GM23248 (cell line): ENCODE results near the gene RCAN3. TPM values are rescaled to one million over a fixed set of nuclear protein-coding genes. Genes with fewer than 3 reads are reported as not detected.
A peak's percentile ranks its signal among the peaks of the same experiment; 100 is the strongest.

Source experiments
- DNase-seq: peaks from one replicate; pipeline ENCODE4 v3.0.0-alpha.2; 2015
- H2AFZ ChIP-seq: fragments of 200-600 bp; sonication (generic); 2 replicates; pipeline ENCODE4 v1.6.1; 2016; ENCODE audit warnings: antibody characterized with exemption
- H3F3A ChIP-seq: fragments of 200-600 bp; sonication (generic); 2 replicates; pipeline ENCODE4 v1.6.1; 2016; ENCODE audit warnings: mild to moderate bottlenecking, antibody characterized with exemption, mixed run types; ENCODE audit not compliant: insufficient read depth
- H3K27ac ChIP-seq: fragments of 200-600 bp; sonication (generic); 2 replicates; pipeline ENCODE4 v1.5.1; 2016; ENCODE audit warnings: mild to moderate bottlenecking
- H3K27me3 ChIP-seq: fragments of 200-600 bp; sonication (generic); replicated peaks from 2 replicates; pipeline ENCODE4 v1.6.1; 2016; ENCODE audit warnings: mild to moderate bottlenecking; ENCODE audit not compliant: insufficient read depth
- H3K36me3 ChIP-seq: fragments of 200-600 bp; sonication (generic); 2 replicates; pipeline ENCODE4 v1.6.1; 2016; ENCODE audit warnings: low read depth, mild to moderate bottlenecking
- H3K4me1 ChIP-seq: fragments of 200-600 bp; sonication (generic); 2 replicates; pipeline ENCODE4 v1.6.1; 2016; ENCODE audit warnings: mild to moderate bottlenecking; ENCODE audit not compliant: insufficient read depth
- H3K4me2 ChIP-seq: fragments of 200-600 bp; sonication (generic); one replicate; pipeline ENCODE4 v1.6.1; 2016; ENCODE audit warnings: mild to moderate bottlenecking; ENCODE audit not compliant: unreplicated experiment
- H3K4me3 ChIP-seq: fragments of 200-600 bp; sonication (generic); 2 replicates; pipeline ENCODE4 v1.5.1; 2016; ENCODE audit warnings: mild to moderate bottlenecking
- H3K79me2 ChIP-seq: fragments of 200-600 bp; sonication (generic); 2 replicates; pipeline ENCODE4 v1.6.1; 2016; ENCODE audit warnings: mild to moderate bottlenecking; ENCODE audit not compliant: insufficient read depth
- H3K9ac ChIP-seq: fragments of 200-600 bp; sonication (generic); 2 replicates; pipeline ENCODE4 v1.6.1; 2016; ENCODE audit warnings: mild to moderate bottlenecking
- H3K9me2 ChIP-seq: fragments of 200-600 bp; sonication (generic); 2 replicates; pipeline ENCODE4 v1.6.1; 2016; ENCODE audit warnings: mixed run types, mild to moderate bottlenecking, moderate library complexity; ENCODE audit not compliant: insufficient read depth
- H3K9me3 ChIP-seq: fragments of 200-600 bp; sonication (generic); one replicate; pipeline ENCODE4 v1.6.1; 2017; ENCODE audit warnings: low read depth
- H4K20me1 ChIP-seq: fragments of 200-600 bp; sonication (generic); 2 replicates; pipeline ENCODE4 v1.6.0; 2016; ENCODE audit not compliant: insufficient read depth
- EZH2 ChIP-seq: fragments of 200-600 bp; sonication (generic); IDR thresholded peaks from 2 replicates; pipeline ENCODE4 v1.6.1; 2018; ENCODE audit warnings: antibody characterized with exemption, mild to moderate bottlenecking; ENCODE audit not compliant: insufficient read depth, poor library complexity, severe bottlenecking
- EZH2phosphoT487 ChIP-seq: fragments of 200-600 bp; sonication (generic); IDR thresholded peaks from 2 replicates; pipeline ENCODE4 v1.6.1; 2018; ENCODE audit warnings: antibody characterized with exemption, moderate library complexity, mild to moderate bottlenecking, low read depth; ENCODE audit not compliant: insufficient read depth
- WGBS, 2 experiments: methylation state at CpG; one replicate each; pipeline ENCODE4 v1.1.6; 2015 to 2017; ENCODE audit warnings: low lambda C conversion rate in 2 of 2, low coverage in 1 of 2; ENCODE audit errors: missing lambda C conversion rate in 2 of 2; 5-methylcytosine and 5-hydroxymethylcytosine counted together
- in situ Hi-C: fragments of 300-500 bp; cut with MboI; formaldehyde crosslinking; loops from 2 replicates; pipeline ENCODE4 v1.15.0; 2020
- polyA plus RNA-seq: library from polyadenylated mRNA; unstranded; fragments of >200 nt; fragmentation: Nextera tagmentation; extraction: Ambion mirVana; gene quantifications from 2 replicates; pipeline ENCODE4 v1.2.1, GENCODE V29; 2016
- total RNA-seq: library from RNA; depleted of rRNA; stranded (reverse); fragments of >200 nt; shearing (Covaris generic); gene quantifications from 2 replicates; pipeline ENCODE4 v1.2.3, GENCODE V29; 2014

RCAN3 gene
- total and polyA plus RNA-seq, 2 experiments from 2014 or later: 7.9 to 10.8 TPM

DNA sequence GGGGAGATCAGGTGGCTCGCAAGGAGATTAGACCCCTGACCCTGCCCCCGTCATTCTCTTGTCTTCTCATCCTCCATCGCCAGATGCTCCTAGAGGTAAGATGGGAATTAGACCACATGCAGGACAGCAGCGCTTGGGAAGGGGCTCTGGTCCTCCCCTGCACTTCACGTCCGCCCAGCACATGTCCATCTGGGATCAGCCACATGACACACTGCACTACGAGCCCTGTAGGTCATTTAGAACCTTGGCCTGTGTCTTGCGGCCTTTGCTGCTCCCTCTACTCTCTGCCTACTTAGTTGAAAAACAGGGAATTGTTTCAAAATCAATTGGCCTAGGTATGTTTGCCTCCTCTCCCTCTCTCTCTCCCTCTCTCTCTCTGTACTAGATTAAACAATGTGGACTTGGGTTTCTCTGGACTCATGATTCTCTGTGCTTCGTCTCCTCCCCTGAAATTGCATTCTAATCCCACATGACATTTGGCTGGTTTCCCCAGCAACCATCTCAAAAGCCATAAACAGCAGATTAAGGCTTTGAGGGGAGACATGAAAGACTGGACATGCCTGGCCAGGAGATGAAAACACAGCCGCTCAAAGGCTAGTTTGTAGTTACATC lies 49.4 kb downstream of the RCAN3 start:
- in situ Hi-C loops: no loop called here
- no peak overlapping the region for H3K27ac ChIP-seq
- peaks cover 47% of the 10 kb centered on the region for H3K27me3 ChIP-seq
- H3K9me2 ChIP-seq: no peaks in the 10 kb centered on the region
- H3K4me3 ChIP-seq: no peak overlapping the region
- no peaks in the 10 kb centered on the region for H4K20me1 ChIP-seq
- H3K4me2 ChIP-seq: no peak overlapping the region
- H3K79me2 ChIP-seq: no peaks in the 10 kb centered on the region
- no peak overlapping the region for H2AFZ ChIP-seq
- H3K4me1 ChIP-seq: no peaks in the 10 kb centered on the region
- no peaks in the 10 kb centered on the region for H3K9me3 ChIP-seq
- no peak overlapping the region for H3K9ac ChIP-seq
- H3K36me3 ChIP-seq: no peaks in the 10 kb centered on the region
- no peak for TF ChIP-seq EZH2phosphoT487
- TF ChIP-seq EZH2: no peak
- 64 to 67% methylated on average over 10 of the region's 10 CpGs for WGBS, 2 experiments
- H3F3A ChIP-seq: no peaks in the 10 kb centered on the region
- peak; percentile 10 for DNase-seq

DNA sequence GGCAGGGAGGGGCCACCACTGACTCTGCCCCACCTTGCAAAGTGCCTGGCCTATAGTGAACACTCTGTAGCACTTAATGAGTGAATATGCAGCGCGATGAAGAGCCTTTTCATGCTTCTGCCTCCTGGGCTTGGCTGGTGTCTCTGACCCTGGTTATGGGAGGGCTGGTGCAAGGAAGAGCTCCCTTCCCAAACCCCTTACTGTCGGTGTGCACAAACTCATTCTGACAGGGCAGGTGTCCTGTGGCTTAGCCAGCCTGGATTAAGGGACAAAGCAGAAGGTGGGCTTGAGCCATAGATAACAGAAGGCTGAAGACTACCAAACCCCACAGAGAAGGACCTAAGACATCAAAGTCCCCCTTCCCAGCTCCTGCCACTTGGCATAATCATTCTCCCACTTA lies 51.3 kb downstream of the RCAN3 start:
- H2AFZ ChIP-seq: no peak overlapping the region
- H3K27me3 ChIP-seq: peaks cover 48% of the 10 kb centered on the region
- in situ Hi-C loops: no loop called here
- H3K79me2 ChIP-seq: no peaks in the 10 kb centered on the region
- WGBS, 2 experiments: 73 to 75% methylated on average over 3 of the region's 3 CpGs
- no peak overlapping the region for H3K27ac ChIP-seq
- H3K4me2 ChIP-seq: no peak overlapping the region
- H3K9me3 ChIP-seq: no peaks in the 10 kb centered on the region
- no peak overlapping the region for H3K9ac ChIP-seq
- H4K20me1 ChIP-seq: no peaks in the 10 kb centered on the region
- H3K36me3 ChIP-seq: no peaks in the 10 kb centered on the region
- no peaks in the 10 kb centered on the region for H3K4me1 ChIP-seq
- no peaks in the 10 kb centered on the region for H3K9me2 ChIP-seq
- H3F3A ChIP-seq: no peaks in the 10 kb centered on the region
- H3K4me3 ChIP-seq: no peak overlapping the region
- TF ChIP-seq EZH2 (no peak), EZH2phosphoT487 (no peak)
- DNase-seq: no peak

DNA sequence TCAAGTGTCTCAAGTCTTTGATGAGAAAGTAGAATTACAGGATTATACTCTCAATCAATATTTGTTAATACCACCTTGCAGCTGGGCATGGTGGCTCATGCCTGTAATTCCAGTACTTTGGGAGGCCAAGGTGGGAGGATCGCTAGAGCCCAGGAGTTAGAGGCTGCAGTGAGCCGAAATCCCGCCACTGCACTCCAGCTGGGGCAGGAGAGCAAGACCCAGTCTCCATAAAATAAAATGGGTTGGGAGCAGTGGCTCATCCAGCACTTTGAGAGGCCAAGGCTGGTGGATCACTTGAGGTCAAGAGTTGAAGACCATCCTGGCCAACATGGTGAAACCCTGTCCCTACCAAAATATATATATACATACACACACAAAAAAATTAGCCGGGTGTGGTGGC lies 52.1 kb downstream of the RCAN3 start:
- H3K9me2 ChIP-seq: no peaks in the 10 kb centered on the region
- no peaks in the 10 kb centered on the region for H3K79me2 ChIP-seq
- no peak for DNase-seq
- in situ Hi-C loops: no loop called here
- H3K27ac ChIP-seq: no peak overlapping the region
- no peaks in the 10 kb centered on the region for H4K20me1 ChIP-seq
- peaks cover 40% of the 10 kb centered on the region for H3K27me3 ChIP-seq
- no peaks in the 10 kb centered on the region for H3F3A ChIP-seq
- no peak for TF ChIP-seq EZH2
- no peak for TF ChIP-seq EZH2phosphoT487
- H2AFZ ChIP-seq: no peak overlapping the region
- WGBS, 2 experiments: 84 to 89% methylated on average over 4 of the region's 4 CpGs
- H3K4me3 ChIP-seq: no peak overlapping the region
- H3K9ac ChIP-seq: no peak overlapping the region
- no peaks in the 10 kb centered on the region for H3K9me3 ChIP-seq
- H3K4me2 ChIP-seq: no peak overlapping the region
- H3K4me1 ChIP-seq: no peaks in the 10 kb centered on the region
- H3K36me3 ChIP-seq: no peaks in the 10 kb centered on the region

DNA sequence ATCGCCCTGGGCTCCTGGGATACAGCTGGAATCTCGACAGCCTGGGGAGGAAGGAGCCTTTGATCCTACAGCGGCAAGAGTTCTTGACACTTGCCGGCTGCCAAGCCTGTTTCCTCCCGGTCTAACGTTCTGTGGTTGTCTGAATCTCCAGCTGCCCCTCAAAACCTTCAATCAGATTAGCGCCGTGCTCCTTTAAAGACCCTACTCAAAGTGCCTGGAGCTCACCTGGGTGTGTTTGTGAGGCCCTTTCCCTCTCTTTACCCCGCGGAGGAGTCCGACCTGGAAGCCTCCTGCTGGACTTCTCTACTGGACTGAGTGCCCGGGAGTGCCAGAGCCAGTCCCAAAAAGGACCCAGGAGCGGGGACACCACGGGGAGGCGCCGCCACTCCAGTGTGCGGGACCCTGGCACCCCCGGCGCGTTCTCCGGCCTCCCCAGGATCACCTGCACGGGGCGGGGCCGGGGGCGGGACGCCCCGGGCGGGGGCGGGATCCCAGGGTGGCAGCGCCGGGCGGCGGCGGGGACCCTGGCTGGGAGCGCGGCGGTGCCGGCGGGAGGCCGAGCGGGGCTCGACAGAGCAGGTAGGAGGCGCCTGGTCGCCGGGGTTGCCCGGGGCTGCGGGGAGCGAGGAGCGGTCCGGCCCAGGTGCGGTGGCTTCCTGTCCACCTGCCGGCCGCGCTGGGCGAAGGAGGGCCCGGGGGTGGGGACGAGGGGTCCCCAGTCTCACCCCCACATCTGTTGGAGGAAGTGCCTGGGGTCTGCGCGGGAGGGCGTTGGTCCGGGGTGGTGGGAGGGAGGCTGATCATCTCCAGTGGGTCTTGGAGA lies 53.2 kb downstream of the RCAN3 start, which contains the start of gene NCMAP:
Gene NCMAP, plus strand, starts transcription at position 497 of the 823 bp plus-strand sequence. CDS start 39,344 bp downstream, outside the sequence.
- H3K4me3 ChIP-seq: no peak within 1 kb of the TSS
- H3K9ac ChIP-seq: no peak within 1 kb of the TSS
- H4K20me1 ChIP-seq: no peaks in the 10 kb centered on the region
- H3K9me3 ChIP-seq: no peaks in the 10 kb centered on the region
- H3K4me1 ChIP-seq: no peaks in the 10 kb centered on the region
- no peaks in the 10 kb centered on the region for H3F3A ChIP-seq
- in situ Hi-C loops: no loop called here
- DNase-seq: peak; percentile 18
- TF ChIP-seq EZH2 (no peak), EZH2phosphoT487 (no peak)
- no peak within 1 kb of the TSS for H3K27ac ChIP-seq
- no peaks in the 10 kb centered on the region for H3K9me2 ChIP-seq
- no peak within 1 kb of the TSS for H3K4me2 ChIP-seq
- H3K27me3 ChIP-seq: peaks cover 40% of the 10 kb centered on the region
- 9 to 12% methylated on average over 36 to 39 of the region's 61 CpGs for WGBS, 2 experiments
- H2AFZ ChIP-seq: no peak within 1 kb of the TSS
- no peaks in the 10 kb centered on the region for H3K79me2 ChIP-seq
- no peaks in the 10 kb centered on the region for H3K36me3 ChIP-seq
